ENCODE results near the gene JPH3.

JPH3 gene

GRCh38 chr16:87628246-87628923 is 26.1 kb downstream of the JPH3 start:
- DNase-seq = no peak

GRCh38 chr16:87628940-87629339 is 26.6 kb downstream of the JPH3 start:
- DNase-seq = no peak

GRCh38 chr16:87631067-87631466 is 28.8 kb downstream of the JPH3 start:
- DNase-seq = no peak

- DNase-seq = no peak
Observed at GRCh38 chr16:87634411-87634810, 32.1 kb downstream of the JPH3 start.

- DNase-seq = peak; percentile 76
Observed at GRCh38 chr16:87635541-87636049, 33.3 kb downstream of the JPH3 start.

- peak; percentile 88 for DNase-seq
Observed at GRCh38 chr16:87636050-87636684, 33.9 kb downstream of the JPH3 start.

GRCh38 chr16:87636741-87637140 is 34.4 kb downstream of the JPH3 start:
- no peak for DNase-seq

GRCh38 chr16:87637357-87637756 is 35.0 kb downstream of the JPH3 start:
- no peak for DNase-seq

GRCh38 chr16:87638736-87639135 is 36.4 kb downstream of the JPH3 start:
- no peak for DNase-seq

- no peak for DNase-seq
Observed at GRCh38 chr16:87641721-87642120, 39.4 kb downstream of the JPH3 start.

GRCh38 chr16:87642491-87642890 is 40.2 kb downstream of the JPH3 start:
- no peak for DNase-seq

GRCh38 chr16:87644186-87644585 is 41.9 kb downstream of the JPH3 start:
- no peak for DNase-seq

- DNase-seq = no peak
Observed at GRCh38 chr16:87644596-87644995, 42.3 kb downstream of the JPH3 start.

GRCh38 chr16:87645802-87646201 is 43.5 kb downstream of the JPH3 start:
- DNase-seq = no peak

GRCh38 chr16:87647431-87648185 is 45.3 kb downstream of the JPH3 start:
- DNase-seq = no peak

- DNase-seq = peak; percentile 29
Observed at GRCh38 chr16:87648236-87648635, 45.9 kb downstream of the JPH3 start.

- DNase-seq = no peak
Observed at GRCh38 chr16:87648698-87649487, 46.6 kb downstream of the JPH3 start.

- DNase-seq = no peak
Observed at GRCh38 chr16:87652386-87652785, 50.1 kb downstream of the JPH3 start.

GRCh38 chr16:87652799-87653198 is 50.5 kb downstream of the JPH3 start:
- DNase-seq = peak; percentile 21

GRCh38 chr16:87653234-87653633 is 50.9 kb downstream of the JPH3 start:
- peak; percentile 43 for DNase-seq

- no peak for DNase-seq
Observed at GRCh38 chr16:87654826-87655225, 52.5 kb downstream of the JPH3 start.

GRCh38 chr16:87656328-87656727 is 54.0 kb downstream of the JPH3 start:
- no peak for DNase-seq

- peak; percentile 52 for DNase-seq
Observed at GRCh38 chr16:87657621-87658192, 55.4 kb downstream of the JPH3 start.

Measured in hematopoietic multipotent progenitor cell treated with erythropoietin and hydrocortisone succinate and interleukin-3 and kit ligand, for 6 days (in vitro differentiated cells).